SK-N-SH (cell line): ENCODE data around the gene CAND1. TPM values are rescaled to one million over a fixed set of nuclear protein-coding genes. Genes with fewer than 3 reads are reported as not detected.
A peak's percentile ranks its signal among the peaks of the same experiment; 100 is the strongest.

Source experiments
- CTCF ChIA-PET: fragments of 300-600, 350-600 bp; formaldehyde crosslinking; extraction: SDS; loops from one replicate; lab custom pipeline; 2021; lab: Yijun Ruan, JAX
- POLR2A ChIA-PET: fragments of 350-600 bp; sonication (Branson Sonifier 250); formaldehyde crosslinking; extraction: SDS; loops from one replicate; lab custom pipeline; 2020; ENCODE audit warnings: antibody characterized with exemption, inconsistent platforms; lab: Yijun Ruan, JAX
- DNase-seq: peaks from one replicate; pipeline ENCODE4 v3.0.0; 2012
- H2AFZ ChIP-seq: fragments of 200-600 bp; sonication (generic); 2 replicates; pipeline ENCODE4 v1.8.1; 2016; ENCODE audit warnings: antibody characterized with exemption, mild to moderate bottlenecking, low read depth
- H3F3A ChIP-seq: fragments of 200-600 bp; sonication (generic); replicated peaks from 2 replicates; pipeline ENCODE3; 2016; ENCODE audit warnings: antibody characterized with exemption, mild to moderate bottlenecking; ENCODE audit not compliant: insufficient read depth
- H3K27ac ChIP-seq, 2 experiments: fragments of 200-500 bp in 1 of 2; fragments of 200-600 bp in 1 of 2; sonication (Bioruptor generic) in 1 of 2; sonication (generic), shearing (Covaris generic) in 1 of 2; 2 replicates each; pipeline versions ENCODE4 v1.5.1 to v1.6.1; 2014 to 2016; ENCODE audit warnings: low read depth in 2 of 2, inconsistent platforms in 1 of 2, low read length in 1 of 2, mild to moderate bottlenecking in 1 of 2, mixed read lengths in 1 of 2
- H3K27me3 ChIP-seq: fragments of 200-600 bp; sonication (generic), shearing (Covaris generic); 2 replicates; pipeline ENCODE4 v1.6.1; 2016; ENCODE audit warnings: mixed run types; ENCODE audit not compliant: insufficient read depth
- H3K36me3 ChIP-seq, 2 experiments: fragments of 200-500 bp in 1 of 2; fragments of 200-600 bp in 1 of 2; sonication (Bioruptor generic) in 1 of 2; sonication (generic) in 1 of 2; replicated peaks in 1 of 2; 2 replicates each; pipeline versions ENCODE3 to v1.5.1; 2014 to 2016; ENCODE audit warnings: low read length in 1 of 2, mild to moderate bottlenecking in 1 of 2; ENCODE audit not compliant: insufficient read depth in 2 of 2, control insufficient read depth in 1 of 2
- H3K4me1 ChIP-seq, 2 experiments: fragments of 200-500 bp in 1 of 2; fragments of 200-600 bp in 1 of 2; sonication (Bioruptor generic) in 1 of 2; sonication (generic), shearing (Covaris generic) in 1 of 2; 2 replicates each; pipeline versions ENCODE4 v1.5.1 to v1.6.1; 2014 to 2016; ENCODE audit warnings: low read depth in 1 of 2, low read length in 1 of 2, mixed run types in 1 of 2; ENCODE audit not compliant: insufficient read depth in 2 of 2, control insufficient read depth in 1 of 2
- H3K4me2 ChIP-seq: fragments of 200-600 bp; sonication (generic), shearing (Covaris generic); 2 replicates; pipeline ENCODE4 v1.6.1; 2017; ENCODE audit warnings: mixed run types
- H3K4me3 ChIP-seq, 2 experiments: fragments of 200-500 bp in 1 of 2; fragments of 200-600 bp in 1 of 2; sonication (Bioruptor generic) in 1 of 2; sonication (generic), shearing (Covaris generic) in 1 of 2; 2 replicates each; pipeline versions ENCODE4 v1.5.1 to v1.8.1; 2014 to 2016; ENCODE audit warnings: low read depth in 2 of 2, inconsistent platforms in 1 of 2, low read length in 1 of 2, mild to moderate bottlenecking in 1 of 2, mixed read lengths in 1 of 2, moderate library complexity in 1 of 2
- H3K79me2 ChIP-seq: fragments of 200-600 bp; sonication (generic); 2 replicates; pipeline ENCODE4 v1.8.1; 2017; ENCODE audit warnings: mild to moderate bottlenecking; ENCODE audit not compliant: insufficient read depth
- H3K9ac ChIP-seq: fragments of 200-600 bp; sonication (generic); 2 replicates; pipeline ENCODE4 v1.6.1; 2017; ENCODE audit warnings: mixed run types
- H3K9me2 ChIP-seq: fragments of 200-600 bp; sonication (generic); 2 replicates; pipeline ENCODE4 v1.6.1; 2017; ENCODE audit warnings: mixed run types
- H3K9me3 ChIP-seq: fragments of 200-600 bp; sonication (generic); 2 replicates; pipeline ENCODE4 v1.6.1; 2017; ENCODE audit warnings: mixed run types, mild to moderate bottlenecking, moderate library complexity
- H4K20me1 ChIP-seq: fragments of 200-600 bp; sonication (generic); 2 replicates; pipeline ENCODE4 v1.6.1; 2017; ENCODE audit warnings: mild to moderate bottlenecking, mixed run types; ENCODE audit not compliant: insufficient read depth
- CHD2 ChIP-seq: fragments of 150-350 bp; IDR thresholded peaks from 2 replicates; pipeline ENCODE4 v1.6.1; 2018; ENCODE audit warnings: low read length; ENCODE audit not compliant: partially characterized antibody
- ELF1 ChIP-seq: IDR thresholded peaks from 2 replicates; pipeline ENCODE4 v1.4.0; 2012
- FOSL2 ChIP-seq: IDR thresholded peaks from 2 replicates; pipeline ENCODE4 v1.4.0; 2012; ENCODE audit warnings: low read depth, mild to moderate bottlenecking, moderate library complexity, borderline replicate concordance
- JUND ChIP-seq: IDR thresholded peaks from 2 replicates; pipeline ENCODE4 v1.4.0; 2012
- MXI1 ChIP-seq: IDR thresholded peaks from 2 replicates; pipeline ENCODE4 v1.6.1; 2012; ENCODE audit warnings: mild to moderate bottlenecking, low read depth, low read length, improper control_type of control experiment
- NFIC ChIP-seq: IDR thresholded peaks from 2 replicates; pipeline ENCODE4 v1.4.0; 2012; ENCODE audit warnings: borderline replicate concordance
- POLR2AphosphoS5 ChIP-seq: IDR thresholded peaks from 2 replicates; pipeline ENCODE4 v1.6.1; 2012; ENCODE audit warnings: low read depth, low read length
- SMC3 ChIP-seq: IDR thresholded peaks from 2 replicates; pipeline ENCODE4 v1.6.1; 2012; ENCODE audit warnings: low read depth, low read length, improper control_type of control experiment
- TAF1 ChIP-seq: IDR thresholded peaks from 2 replicates; pipeline ENCODE4 v1.6.1; 2012; ENCODE audit warnings: low read depth, mild to moderate bottlenecking, low read length, moderate library complexity, borderline replicate concordance
- TCF12 ChIP-seq: IDR thresholded peaks from 2 replicates; pipeline ENCODE4 v1.4.0; 2012
- WGBS: methylation state at CpG from one replicate; pipeline ENCODE4 v1.1.6; 2017; ENCODE audit warnings: low lambda C conversion rate; 5-methylcytosine and 5-hydroxymethylcytosine counted together
- polyA plus RNA-seq, 3 experiments: library from polyadenylated mRNA; depleted of rRNA; stranded (reverse); fragments of >200 nt; gene quantifications; 2 replicates each; pipeline ENCODE4 v1.2.3, GENCODE V29; 2012
- TF ChIP-seq, protein P1 (sequence below): fragments of 150-350 bp; IDR thresholded peaks from 2 replicates; pipeline ENCODE4 v1.6.1; 2016; ENCODE audit warnings: mild to moderate bottlenecking, low read depth, low read length
- TF ChIP-seq, protein P2 (sequence below): fragments of 200-600 bp; sonication (generic); IDR thresholded peaks from 2 replicates; pipeline ENCODE4 v1.6.1; 2017; ENCODE audit warnings: antibody characterized with exemption, mild to moderate bottlenecking, moderate library complexity

The CAND1 gene
- polyA plus RNA-seq, 1 of the 3 experiments (the other 2 are of a cell fraction) = 17.4 TPM

DNA sequence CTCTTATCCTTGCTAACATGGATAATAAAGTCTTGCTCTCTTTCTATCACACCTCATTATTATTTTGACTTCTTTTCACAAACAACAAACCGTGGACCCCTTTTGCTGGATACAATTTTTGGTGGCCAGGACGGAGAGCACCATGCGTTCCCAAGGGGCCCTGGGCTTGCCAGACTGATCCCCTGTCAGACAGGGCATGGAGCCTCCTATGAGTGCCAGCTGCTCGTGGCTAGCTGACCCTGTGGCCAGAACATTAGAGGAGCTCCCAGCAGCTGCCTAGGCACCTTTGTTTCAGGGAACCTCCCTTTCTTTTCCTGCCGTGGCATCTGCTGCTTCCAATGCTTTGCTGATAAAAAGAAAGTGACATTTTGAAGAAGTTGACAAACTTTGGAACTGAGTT, 12.5 kb upstream of the CAND1 start:
- TF ChIP-seq TCF12 = no peak
- TF ChIP-seq NFIC = no peak
- Histone ChIP-seq H3K4me2 (no peak overlapping the region), H3F3A (no peaks in the 10 kb centered on the region), H3K27ac (no peak overlapping the region), H3K9ac (no peak overlapping the region), H4K20me1 (no peaks in the 10 kb centered on the region), H3K79me2 (no peaks in the 10 kb centered on the region), H2AFZ (no peak overlapping the region), H3K36me3 (no peaks in the 10 kb centered on the region), H3K4me3 (no peak overlapping the region), H3K9me3 (no peaks in the 10 kb centered on the region), H3K27me3 (no peaks in the 10 kb centered on the region), H3K9me2 (no peaks in the 10 kb centered on the region), H3K4me1 (no peaks in the 10 kb centered on the region)
- POLR2A ChIA-PET = interaction anchor here (0.6 to 2.0 kb wide), 2 partner anchors 12 to 194 kb away, joined by 4 to 8 read pairs; partner anchors contain the start of gene CAND1
- CTCF ChIA-PET = no interaction called here
- DNase-seq = no peak
- WGBS = 51% methylated on average over 5 of the region's 5 CpGs

- H3K27me3 ChIP-seq = no peaks in the 10 kb centered on the region
- no peak for TF ChIP-seq JUND
- no peak for TF ChIP-seq TAF1
- no peaks in the 10 kb centered on the region for H3K9me3 ChIP-seq
- 0 out of 2 replicates have a peak overlapping the region, but pooled peaks have one; percentile 46 for H2AFZ ChIP-seq
- no peak overlapping the region for H3K27ac ChIP-seq
- CTCF ChIA-PET = no interaction called here
- WGBS = 59% methylated on average over 5 of the region's 5 CpGs
- no peak overlapping the region for H3K4me3 ChIP-seq
- POLR2A ChIA-PET = no interaction called here
- H3F3A ChIP-seq = no peaks in the 10 kb centered on the region
- no peaks in the 10 kb centered on the region for H3K36me3 ChIP-seq
- peaks cover 0 to 4% of the 10 kb centered on the region in 2 experiments; a peak in 1 of 4 replicates for H3K4me1 ChIP-seq
- no peaks in the 10 kb centered on the region for H3K79me2 ChIP-seq
- no peak for DNase-seq
- H4K20me1 ChIP-seq = no peaks in the 10 kb centered on the region
- no peaks in the 10 kb centered on the region for H3K9me2 ChIP-seq
- H3K9ac ChIP-seq = no peak overlapping the region
- H3K4me2 ChIP-seq = no peak overlapping the region
Measured at GRCh38 chr12:67263471-67263870, 5.7 kb upstream of the CAND1 start.

GRCh38 chr12:67268335-67268895, 743 bp upstream of the CAND1 start:
- Histone ChIP-seq H3K9ac (peak overlapping the region; percentile 94), H3K9me2 (no peaks in the 10 kb centered on the region), H3K4me2 (peak overlapping the region; percentile 82), H3K36me3 (no peaks in the 10 kb centered on the region), H3F3A (peaks cover 16% of the 10 kb centered on the region), H3K4me1 (peaks cover 7 to 12% of the 10 kb centered on the region in 2 experiments; a peak in 3 of 4 replicates), H3K9me3 (no peaks in the 10 kb centered on the region), H3K27me3 (no peaks in the 10 kb centered on the region), H3K27ac (peak overlapping the region; percentile 94 to 99), H3K4me3 (peak overlapping the region; percentile 95), H3K79me2 (peaks cover 38% of the 10 kb centered on the region), H4K20me1 (peaks cover 35% of the 10 kb centered on the region), H2AFZ (peak overlapping the region; percentile 92)
- ChIA-PET POLR2A (interaction anchor here (0.6 to 1.9 kb wide), 7 partner anchors 11 to 1649 kb away, joined by 3 to 8 read pairs (median 3); partner anchors contain the start of gene DYRK2), CTCF (interaction anchor here (0.8 to 1.7 kb wide), 5 partner anchors 12 to 88 kb away, joined by 3 to 5 read pairs (median 3); no protein-coding TSS in a partner anchor)
- TF ChIP-seq CHD2 (no peak), JUND (no peak), FOSL2 (no peak), SMC3 (no peak), TCF12 (no peak), MXI1 (0 out of 2 replicates have a peak, but pooled peaks have one; percentile 3), POLR2AphosphoS5 (0 out of 2 replicates have a peak, but pooled peaks have one; percentile 15), ELF1 (no peak), TAF1 (peak; percentile 27)
- TF ChIP-seq, protein P1, sequence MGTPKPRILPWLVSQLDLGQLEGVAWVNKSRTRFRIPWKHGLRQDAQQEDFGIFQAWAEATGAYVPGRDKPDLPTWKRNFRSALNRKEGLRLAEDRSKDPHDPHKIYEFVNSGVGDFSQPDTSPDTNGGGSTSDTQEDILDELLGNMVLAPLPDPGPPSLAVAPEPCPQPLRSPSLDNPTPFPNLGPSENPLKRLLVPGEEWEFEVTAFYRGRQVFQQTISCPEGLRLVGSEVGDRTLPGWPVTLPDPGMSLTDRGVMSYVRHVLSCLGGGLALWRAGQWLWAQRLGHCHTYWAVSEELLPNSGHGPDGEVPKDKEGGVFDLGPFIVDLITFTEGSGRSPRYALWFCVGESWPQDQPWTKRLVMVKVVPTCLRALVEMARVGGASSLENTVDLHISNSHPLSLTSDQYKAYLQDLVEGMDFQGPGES = peak; percentile 47; the same call in 1 of the 2 replicates
- TF ChIP-seq, protein P2, sequence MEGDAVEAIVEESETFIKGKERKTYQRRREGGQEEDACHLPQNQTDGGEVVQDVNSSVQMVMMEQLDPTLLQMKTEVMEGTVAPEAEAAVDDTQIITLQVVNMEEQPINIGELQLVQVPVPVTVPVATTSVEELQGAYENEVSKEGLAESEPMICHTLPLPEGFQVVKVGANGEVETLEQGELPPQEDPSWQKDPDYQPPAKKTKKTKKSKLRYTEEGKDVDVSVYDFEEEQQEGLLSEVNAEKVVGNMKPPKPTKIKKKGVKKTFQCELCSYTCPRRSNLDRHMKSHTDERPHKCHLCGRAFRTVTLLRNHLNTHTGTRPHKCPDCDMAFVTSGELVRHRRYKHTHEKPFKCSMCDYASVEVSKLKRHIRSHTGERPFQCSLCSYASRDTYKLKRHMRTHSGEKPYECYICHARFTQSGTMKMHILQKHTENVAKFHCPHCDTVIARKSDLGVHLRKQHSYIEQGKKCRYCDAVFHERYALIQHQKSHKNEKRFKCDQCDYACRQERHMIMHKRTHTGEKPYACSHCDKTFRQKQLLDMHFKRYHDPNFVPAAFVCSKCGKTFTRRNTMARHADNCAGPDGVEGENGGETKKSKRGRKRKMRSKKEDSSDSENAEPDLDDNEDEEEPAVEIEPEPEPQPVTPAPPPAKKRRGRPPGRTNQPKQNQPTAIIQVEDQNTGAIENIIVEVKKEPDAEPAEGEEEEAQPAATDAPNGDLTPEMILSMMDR = no peak
- DNase-seq = peak; percentile 86
- WGBS = 1% methylated on average over 18 of the region's 19 CpGs
